H1 (cell line): Measurements from ENCODE around the gene CHRDL2. TPM values are rescaled to one million over a fixed set of nuclear protein-coding genes. Genes with fewer than 3 reads are reported as not detected.

ENCODE experiments used
- CTCF ChIA-PET: fragments of 300-600 bp; sonication (Branson Sonifier 250); formaldehyde crosslinking; loops from one replicate; lab custom pipeline; 2021; ENCODE audit not compliant: partially characterized antibody; lab: Charles Lee
- POLR2A ChIA-PET: fragments of 300-600 bp; sonication (Branson Sonifier 250); formaldehyde crosslinking; loops from one replicate; lab custom pipeline; 2021; ENCODE audit warnings: inconsistent platforms; ENCODE audit not compliant: partially characterized antibody; lab: Charles Lee
- DNase-seq, 2 experiments: peaks; one replicate each; pipeline versions ENCODE4 v3.0.0 to v3.0.0-alpha.2; 2010 to 2022; ENCODE audit warnings: low spot score in 2 of 2, low read depth in 1 of 2, mixed read lengths in 1 of 2
- FAIRE-seq: peaks from 2 replicates; lab custom pipeline; 2011; peaks lifted over from hg19 to GRCh38; lab: Jason Lieb, UNC
- H2AFZ ChIP-seq: 2 replicates; pipeline ENCODE4 v1.8.1; 2012; ENCODE audit warnings: low read length, inconsistent platforms
- H2AK5ac ChIP-seq: 2 replicates; pipeline ENCODE4 v1.6.1; 2013; ENCODE audit warnings: low read depth, low read length
- H2BK120ac ChIP-seq: replicated peaks from 2 replicates; pipeline ENCODE3; 2013; ENCODE audit warnings: low read depth, low read length, inconsistent platforms
- H2BK12ac ChIP-seq: 2 replicates; pipeline ENCODE4 v1.6.1; 2013; ENCODE audit warnings: low read depth, low read length
- H2BK15ac ChIP-seq: 2 replicates; pipeline ENCODE4 v1.6.1; 2013; ENCODE audit warnings: low read length
- H2BK20ac ChIP-seq: 2 replicates; pipeline ENCODE4 v1.6.1; 2013; ENCODE audit warnings: low read length
- H2BK5ac ChIP-seq: 2 replicates; pipeline ENCODE4 v1.6.1; 2013; ENCODE audit warnings: low read depth, low read length
- H3K14ac ChIP-seq: 2 replicates; pipeline ENCODE4 v1.6.1; 2013; ENCODE audit warnings: inconsistent platforms; ENCODE audit not compliant: insufficient read length
- H3K18ac ChIP-seq: 2 replicates; pipeline ENCODE4 v1.6.1; 2013; ENCODE audit warnings: low read length; ENCODE audit errors: extremely low read depth
- H3K23ac ChIP-seq: 2 replicates; pipeline ENCODE4 v1.6.1; 2013; ENCODE audit warnings: inconsistent platforms; ENCODE audit not compliant: insufficient read length
- H3K23me2 ChIP-seq: 2 replicates; pipeline ENCODE4 v1.6.1; 2013; ENCODE audit warnings: low read depth, low read length
- H3K27ac ChIP-seq: 2 replicates; pipeline ENCODE4 v1.6.1; 2011; ENCODE audit warnings: low read depth, low read length, inconsistent platforms
- H3K27me3 ChIP-seq, 4 experiments: replicated peaks in 1 of 4; 1 replicate in 1 of 4; 2 replicates in 3 of 4; pipeline versions ENCODE4 v1.6.1 to v1.8.1; 2011 to 2013; ENCODE audit warnings: low read length in 3 of 4, mild to moderate bottlenecking in 3 of 4, inconsistent platforms in 2 of 4, mixed read lengths in 2 of 4, moderate library complexity in 1 of 4; ENCODE audit not compliant: control insufficient read depth in 3 of 4, insufficient read depth in 3 of 4; ENCODE audit errors: extremely low read depth in 1 of 4
- H3K36me3 ChIP-seq, 4 experiments: 2 replicates each; pipeline versions ENCODE4 v1.6.1 to v1.8.1; 2011 to 2013; ENCODE audit warnings: mild to moderate bottlenecking in 4 of 4, low read length in 3 of 4, moderate library complexity in 2 of 4, control low read depth in 1 of 4, inconsistent platforms in 1 of 4; ENCODE audit not compliant: insufficient read depth in 4 of 4, control insufficient read depth in 2 of 4
- H3K4ac ChIP-seq: replicated peaks from 2 replicates; pipeline ENCODE3; 2013; ENCODE audit warnings: low read length, low read depth, mixed read lengths, inconsistent platforms; ENCODE audit not compliant: insufficient read length
- H3K4me1 ChIP-seq, 4 experiments: replicated peaks in 1 of 4; 1 replicate in 1 of 4; 2 replicates in 3 of 4; pipeline versions ENCODE4 v1.6.1 to v1.8.1; 2011 to 2013; ENCODE audit warnings: low read length in 3 of 4, inconsistent platforms in 2 of 4, mixed read lengths in 1 of 4; ENCODE audit not compliant: insufficient read depth in 4 of 4, control insufficient read depth in 3 of 4
- H3K4me2 ChIP-seq, 2 experiments: 2 replicates each; pipeline versions ENCODE4 v1.6.1 to v1.8.1; 2011 to 2013; ENCODE audit warnings: low read depth in 2 of 2, low read length in 2 of 2, control low read depth in 1 of 2, inconsistent platforms in 1 of 2, mild to moderate bottlenecking in 1 of 2; ENCODE audit not compliant: insufficient read depth in 1 of 2
- H3K4me3 ChIP-seq, 4 experiments: fragments of 200-600, 300-600 bp in 1 of 4; sonication (generic), shearing (Covaris generic), sonication (Bioruptor Twin) in 1 of 4; 2 replicates each; pipeline versions ENCODE4 v1.5.1 to v1.8.1; 2011 to 2016; ENCODE audit warnings: low read length in 4 of 4, low read depth in 3 of 4, control low read depth in 2 of 4, inconsistent platforms in 2 of 4, mild to moderate bottlenecking in 2 of 4, mixed read lengths in 1 of 4, moderate library complexity in 1 of 4; ENCODE audit not compliant: insufficient read depth in 2 of 4; ENCODE audit errors: extremely low read depth in 1 of 4
- H3K56ac ChIP-seq: replicated peaks from 2 replicates; pipeline ENCODE3; 2013; ENCODE audit warnings: low read depth, mild to moderate bottlenecking, mixed read lengths, low read length, inconsistent platforms; ENCODE audit not compliant: insufficient read length
- H3K79me1 ChIP-seq: 2 replicates; pipeline ENCODE4 v1.6.1; 2013; ENCODE audit warnings: low read depth, low read length, control low read depth
- H3K79me2 ChIP-seq, 2 experiments: 2 replicates each; pipeline versions ENCODE4 v1.6.1 to v1.8.1; 2012 to 2013; ENCODE audit warnings: low read length in 2 of 2, mild to moderate bottlenecking in 2 of 2, inconsistent platforms in 1 of 2; ENCODE audit not compliant: insufficient read depth in 2 of 2, control insufficient read depth in 1 of 2
- H3K9ac ChIP-seq, 4 experiments: replicated peaks in 1 of 4; 1 replicate in 1 of 4; 2 replicates in 3 of 4; pipeline versions ENCODE4 v1.6.1 to v1.8.1; 2011 to 2013; ENCODE audit warnings: low read depth in 3 of 4, low read length in 3 of 4, control low read depth in 2 of 4, mild to moderate bottlenecking in 2 of 4, moderate library complexity in 2 of 4, inconsistent platforms in 1 of 4; ENCODE audit errors: extremely low read depth in 1 of 4
- H3K9me3 ChIP-seq, 2 experiments: 2 replicates each; pipeline versions ENCODE4 v1.6.1 to v1.8.1; 2012 to 2013; ENCODE audit warnings: mild to moderate bottlenecking in 2 of 2, moderate library complexity in 2 of 2, control low read depth in 1 of 2, inconsistent platforms in 1 of 2, low read depth in 1 of 2, low read length in 1 of 2, mixed read lengths in 1 of 2; ENCODE audit not compliant: insufficient read depth in 2 of 2
- H4K20me1 ChIP-seq, 2 experiments: replicated peaks in 1 of 2; 2 replicates each; pipeline versions ENCODE3 to v1.8.1; 2011 to 2013; ENCODE audit warnings: inconsistent platforms in 2 of 2, low read length in 2 of 2, mild to moderate bottlenecking in 1 of 2; ENCODE audit not compliant: insufficient read depth in 2 of 2, control insufficient read depth in 1 of 2
- H4K5ac ChIP-seq: 2 replicates; pipeline ENCODE4 v1.6.1; 2013; ENCODE audit warnings: low read length, low read depth, mixed read lengths, inconsistent platforms; ENCODE audit not compliant: insufficient read length
- H4K8ac ChIP-seq: 2 replicates; pipeline ENCODE4 v1.8.0; 2013; ENCODE audit warnings: mild to moderate bottlenecking, moderate library complexity, low read length, inconsistent platforms; ENCODE audit not compliant: insufficient read depth; ENCODE audit errors: extremely low read depth
- H4K91ac ChIP-seq: replicated peaks from 2 replicates; pipeline ENCODE3; 2013; ENCODE audit warnings: low read length, mixed read lengths, inconsistent platforms; ENCODE audit not compliant: insufficient read length
- MAFK ChIP-seq: IDR thresholded peaks from 2 replicates; pipeline ENCODE4 v1.6.1; 2012; ENCODE audit warnings: low read depth, mild to moderate bottlenecking, improper control_type of control experiment, low read length
- RAD21 ChIP-seq, 2 experiments: IDR thresholded peaks in 1 of 2; conservative IDR thresholded peaks in 1 of 2; 2 replicates each; pipeline ENCODE4 v1.6.1; 2011; ENCODE audit warnings: low read depth in 2 of 2, low read length in 2 of 2, improper control_type of control experiment in 1 of 2, inconsistent platforms in 1 of 2, mild to moderate bottlenecking in 1 of 2, moderate library complexity in 1 of 2
- WGBS, 2 experiments: shearing (Covaris generic) in 1 of 2; methylation state at CpG; one replicate each; pipeline versions ENCODE4 v1.1.6 to v1.1.7; 2013 to 2015; ENCODE audit warnings: low lambda C conversion rate in 2 of 2, mixed read lengths in 2 of 2, inconsistent platforms in 1 of 2, low coverage in 1 of 2, missing lambda C conversion rate in 1 of 2; ENCODE audit not compliant: insufficient replicate concordance in 2 of 2, insufficient coverage in 1 of 2, insufficient read length in 1 of 2; ENCODE audit errors: extremely low coverage in 1 of 2, missing lambda C conversion rate in 1 of 2; 5-methylcytosine and 5-hydroxymethylcytosine counted together
- polyA plus RNA-seq, 7 experiments: library from polyadenylated mRNA; depleted of rRNA in 3 of 7; stranded (reverse) in 5 of 7; unstranded in 2 of 7; fragments of >200 nt in 5 of 7; fragments of 200-250 nt in 2 of 7; gene quantifications; 1 replicate in 5 of 7; 2 replicates in 1 of 7; 4 replicates in 1 of 7; pipeline versions ENCODE4 v1.2.1 to v1.2.3, GENCODE V29; 2011 to 2013; ENCODE audit warnings: missing spikeins in 2 of 7, mixed read lengths in 2 of 7
- total RNA-seq: library from RNA; stranded (reverse); fragmentation: NEBNext Ultra II Directional; extraction: Animal tissue kit (Norgen Biotek cat#: 25700); gene quantifications from 2 replicates; pipeline ENCODE4 v1.2.1, GENCODE V29; 2021
- TF ChIP-seq, protein P1 (sequence below), 3 experiments: IDR thresholded peaks; 1 replicate in 2 of 3; 2 replicates in 1 of 3; pipeline versions ENCODE4 v1.5.1 to v1.6.1; 2011; ENCODE audit warnings: low read length in 3 of 3, mild to moderate bottlenecking in 3 of 3, inconsistent platforms in 2 of 3, low read depth in 1 of 3, moderate library complexity in 1 of 3; ENCODE audit not compliant: insufficient read depth in 1 of 3; ENCODE audit errors: control extremely low read depth in 1 of 3

The CHRDL2 gene
- total and polyA plus RNA-seq, 2 of the 8 experiments (the other 6 are each of a cell fraction or from before 2014, with no cell fraction given): 0.26 to 0.48 TPM

GRCh38 chr11:74694136-74694930 lies 36.9 kb downstream of the CHRDL2 start:
- H4K91ac ChIP-seq: no peak overlapping the region
- no peak overlapping the region for H2BK5ac ChIP-seq
- H2AFZ ChIP-seq: no peak overlapping the region
- H3K36me3 ChIP-seq: no peaks in the 10 kb centered on the region
- no peak overlapping the region for H2BK120ac ChIP-seq
- H3K9me3 ChIP-seq: no peaks in the 10 kb centered on the region
- no peak overlapping the region for H3K9ac ChIP-seq
- no peak overlapping the region for H4K5ac ChIP-seq
- no peaks in the 10 kb centered on the region; the same call in 1 of the 2 replicates for H3K23me2 ChIP-seq
- no peaks in the 10 kb centered on the region; a peak in 3 of 7 replicates for H3K27me3 ChIP-seq
- H3K56ac ChIP-seq: no peak overlapping the region
- no peak overlapping the region for H3K4me2 ChIP-seq
- H3K4me1 ChIP-seq: peaks cover 0 to 8% (median 3%) of the 10 kb centered on the region in 4 experiments; a peak in 3 of 7 replicates
- no peaks in the 10 kb centered on the region for H3K79me2 ChIP-seq
- H3K14ac ChIP-seq: no peak overlapping the region
- TF ChIP-seq RAD21 (IDR thresholded peaks at IDR 0.05 in 1 of 2, conservative IDR thresholded peaks at IDR 0.05 in 1 of 2; ENCODE audit: low read depth in 2 of 2, low read length in 2 of 2) (peak; percentile 19 to 22; a peak in 2 of 4 replicates), MAFK (no peak)
- TF ChIP-seq, protein P1, sequence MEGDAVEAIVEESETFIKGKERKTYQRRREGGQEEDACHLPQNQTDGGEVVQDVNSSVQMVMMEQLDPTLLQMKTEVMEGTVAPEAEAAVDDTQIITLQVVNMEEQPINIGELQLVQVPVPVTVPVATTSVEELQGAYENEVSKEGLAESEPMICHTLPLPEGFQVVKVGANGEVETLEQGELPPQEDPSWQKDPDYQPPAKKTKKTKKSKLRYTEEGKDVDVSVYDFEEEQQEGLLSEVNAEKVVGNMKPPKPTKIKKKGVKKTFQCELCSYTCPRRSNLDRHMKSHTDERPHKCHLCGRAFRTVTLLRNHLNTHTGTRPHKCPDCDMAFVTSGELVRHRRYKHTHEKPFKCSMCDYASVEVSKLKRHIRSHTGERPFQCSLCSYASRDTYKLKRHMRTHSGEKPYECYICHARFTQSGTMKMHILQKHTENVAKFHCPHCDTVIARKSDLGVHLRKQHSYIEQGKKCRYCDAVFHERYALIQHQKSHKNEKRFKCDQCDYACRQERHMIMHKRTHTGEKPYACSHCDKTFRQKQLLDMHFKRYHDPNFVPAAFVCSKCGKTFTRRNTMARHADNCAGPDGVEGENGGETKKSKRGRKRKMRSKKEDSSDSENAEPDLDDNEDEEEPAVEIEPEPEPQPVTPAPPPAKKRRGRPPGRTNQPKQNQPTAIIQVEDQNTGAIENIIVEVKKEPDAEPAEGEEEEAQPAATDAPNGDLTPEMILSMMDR (IDR thresholded peaks at IDR 0.05; ENCODE audit: control extremely low read depth in 1 of 3, insufficient read depth in 1 of 3, low read depth in 1 of 3, low read length in 3 of 3): peak; percentile 35 to 50 (median 43)
- no peak overlapping the region for H3K27ac ChIP-seq
- H3K4me3 ChIP-seq: no peak overlapping the region
- no peak overlapping the region for H4K8ac ChIP-seq
- no peaks in the 10 kb centered on the region for H3K79me1 ChIP-seq
- H4K20me1 ChIP-seq: no peaks in the 10 kb centered on the region
- no peak overlapping the region for H2BK12ac ChIP-seq
- POLR2A ChIA-PET: interaction anchor here (1.1 to 1.3 kb wide), 2 partner anchors 8 to 10 kb away, joined by 4 read pairs; no protein-coding TSS in a partner anchor
- H2BK15ac ChIP-seq: no peak overlapping the region
- H3K18ac ChIP-seq: no peak overlapping the region
- no peak overlapping the region for H3K23ac ChIP-seq
- CTCF ChIA-PET: interaction anchor here (0.9 to 16.5 kb wide), 11 partner anchors 7 to 172 kb away, joined by 3 to 348 read pairs (median 5); no protein-coding TSS in a partner anchor
- 85% methylated on average over 10 of the region's 10 CpGs; no CpG with 5 or more reads in 1 of the 2 experiments for WGBS, 2 experiments
- FAIRE-seq (no peak), DNase-seq (no peak)
- no peak overlapping the region for H3K4ac ChIP-seq
- no peak overlapping the region for H2AK5ac ChIP-seq
- H2BK20ac ChIP-seq: no peak overlapping the region
